ENCODE data around the gene PSMD6. TPM values are rescaled to one million over a fixed set of nuclear protein-coding genes. Genes with fewer than 3 reads are reported as not detected.

Gene PSMD6
- total and polyA plus RNA-seq, 9 donors = 30.8 to 68.6 (median 55.7) TPM

DNA sequence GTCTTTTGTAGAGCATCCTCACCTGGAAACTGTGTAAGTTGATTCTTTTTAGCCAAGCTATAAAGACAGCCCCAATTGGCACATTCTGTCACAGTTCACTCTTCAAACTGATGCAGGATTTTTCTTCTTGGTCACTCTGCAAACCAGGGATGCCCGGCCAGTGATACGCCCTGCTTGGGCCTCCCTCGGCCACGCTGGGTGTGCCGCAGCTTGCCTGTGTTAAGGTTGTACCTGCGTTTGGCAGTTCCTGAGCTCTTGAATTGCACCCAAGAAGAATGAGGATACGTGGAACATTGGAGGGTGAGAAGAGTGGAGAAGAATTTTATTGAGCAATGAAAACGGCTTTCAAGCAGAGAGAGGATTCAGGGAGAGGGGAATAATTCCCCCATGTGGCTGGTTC, 49.9 kb downstream of the PSMD6 start:
- no peak overlapping the region for H3K4me3 ChIP-seq
- intact Hi-C loops (cut with DNase I) = no loop called here
- no peaks in the 10 kb centered on the region for H3K27me3 ChIP-seq
- TF ChIP-seq, protein P1, sequence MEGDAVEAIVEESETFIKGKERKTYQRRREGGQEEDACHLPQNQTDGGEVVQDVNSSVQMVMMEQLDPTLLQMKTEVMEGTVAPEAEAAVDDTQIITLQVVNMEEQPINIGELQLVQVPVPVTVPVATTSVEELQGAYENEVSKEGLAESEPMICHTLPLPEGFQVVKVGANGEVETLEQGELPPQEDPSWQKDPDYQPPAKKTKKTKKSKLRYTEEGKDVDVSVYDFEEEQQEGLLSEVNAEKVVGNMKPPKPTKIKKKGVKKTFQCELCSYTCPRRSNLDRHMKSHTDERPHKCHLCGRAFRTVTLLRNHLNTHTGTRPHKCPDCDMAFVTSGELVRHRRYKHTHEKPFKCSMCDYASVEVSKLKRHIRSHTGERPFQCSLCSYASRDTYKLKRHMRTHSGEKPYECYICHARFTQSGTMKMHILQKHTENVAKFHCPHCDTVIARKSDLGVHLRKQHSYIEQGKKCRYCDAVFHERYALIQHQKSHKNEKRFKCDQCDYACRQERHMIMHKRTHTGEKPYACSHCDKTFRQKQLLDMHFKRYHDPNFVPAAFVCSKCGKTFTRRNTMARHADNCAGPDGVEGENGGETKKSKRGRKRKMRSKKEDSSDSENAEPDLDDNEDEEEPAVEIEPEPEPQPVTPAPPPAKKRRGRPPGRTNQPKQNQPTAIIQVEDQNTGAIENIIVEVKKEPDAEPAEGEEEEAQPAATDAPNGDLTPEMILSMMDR (IDR thresholded peaks at IDR 0.05) = no peak
- TF ChIP-seq POLR2A (IDR thresholded peaks at IDR 0.05) = no peak
- TF ChIP-seq EP300 (IDR thresholded peaks at IDR 0.05) = no peak
- DNase-seq = no peak
- H3K4me1 ChIP-seq (ENCODE audit: insufficient read depth) = peaks cover 8% of the 10 kb centered on the region
- no peaks in the 10 kb centered on the region for H3K9me3 ChIP-seq
- WGBS, 3 donors = 96 to 98% (median 98%) methylated on average over 8 of the region's 8 CpGs
- H3K36me3 ChIP-seq = no peaks in the 10 kb centered on the region
- no peak overlapping the region for H3K27ac ChIP-seq

DNA sequence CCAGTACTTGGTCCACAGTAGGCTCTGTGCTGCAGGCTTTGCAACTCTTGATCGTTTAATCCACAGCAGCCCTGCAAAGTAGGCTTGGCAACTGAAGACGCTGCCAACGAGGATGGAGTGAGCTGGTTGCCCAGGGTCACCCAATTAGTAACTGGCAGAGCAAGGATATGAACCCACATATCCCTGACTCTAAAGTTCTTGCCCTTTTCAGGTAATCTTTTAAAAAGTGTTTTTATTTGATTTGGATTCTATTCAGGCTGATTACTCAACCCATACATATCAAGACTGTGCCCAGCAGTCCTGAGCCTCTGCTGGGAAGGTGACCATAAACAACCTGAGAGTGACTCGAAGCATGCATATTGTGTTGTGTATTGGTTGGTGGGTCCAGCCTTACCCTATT, 50.3 kb downstream of the PSMD6 start:
- no peak for DNase-seq
- Histone ChIP-seq H3K9me3 (no peaks in the 10 kb centered on the region), H3K36me3 (no peaks in the 10 kb centered on the region), H3K4me1 (ENCODE audit: insufficient read depth) (peaks cover 8% of the 10 kb centered on the region), H3K27me3 (no peaks in the 10 kb centered on the region), H3K27ac (no peak overlapping the region), H3K4me3 (no peak overlapping the region)
- 73 to 85% (median 84%) methylated on average over 4 of the region's 4 CpGs for WGBS, 3 donors
- intact Hi-C loops (cut with DNase I) = no loop called here
- TF ChIP-seq POLR2A (IDR thresholded peaks at IDR 0.05) = no peak

DNA sequence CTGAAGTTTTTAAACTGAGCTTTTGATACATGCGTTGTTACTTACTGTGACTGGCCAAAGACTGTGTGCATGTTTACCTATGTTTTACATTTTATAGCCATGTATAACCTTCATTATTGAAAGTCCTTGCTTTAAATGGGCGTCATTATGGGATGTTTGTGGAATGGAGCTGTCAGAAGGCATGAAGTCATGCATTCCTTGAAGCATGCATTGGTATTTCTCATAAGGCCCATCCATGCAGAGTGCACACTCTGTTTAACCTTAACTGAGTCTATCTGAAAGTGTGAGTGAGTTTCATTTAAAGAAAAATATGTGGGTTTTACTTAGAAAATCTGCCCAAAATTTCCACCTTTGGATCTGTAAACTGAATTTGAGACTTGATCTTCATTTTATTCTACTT, 51.1 kb downstream of the PSMD6 start:
- TF ChIP-seq, protein P1 (IDR thresholded peaks at IDR 0.05) = no peak
- TF ChIP-seq POLR2A (IDR thresholded peaks at IDR 0.05) (no peak), EP300 (IDR thresholded peaks at IDR 0.05) (no peak)

DNA sequence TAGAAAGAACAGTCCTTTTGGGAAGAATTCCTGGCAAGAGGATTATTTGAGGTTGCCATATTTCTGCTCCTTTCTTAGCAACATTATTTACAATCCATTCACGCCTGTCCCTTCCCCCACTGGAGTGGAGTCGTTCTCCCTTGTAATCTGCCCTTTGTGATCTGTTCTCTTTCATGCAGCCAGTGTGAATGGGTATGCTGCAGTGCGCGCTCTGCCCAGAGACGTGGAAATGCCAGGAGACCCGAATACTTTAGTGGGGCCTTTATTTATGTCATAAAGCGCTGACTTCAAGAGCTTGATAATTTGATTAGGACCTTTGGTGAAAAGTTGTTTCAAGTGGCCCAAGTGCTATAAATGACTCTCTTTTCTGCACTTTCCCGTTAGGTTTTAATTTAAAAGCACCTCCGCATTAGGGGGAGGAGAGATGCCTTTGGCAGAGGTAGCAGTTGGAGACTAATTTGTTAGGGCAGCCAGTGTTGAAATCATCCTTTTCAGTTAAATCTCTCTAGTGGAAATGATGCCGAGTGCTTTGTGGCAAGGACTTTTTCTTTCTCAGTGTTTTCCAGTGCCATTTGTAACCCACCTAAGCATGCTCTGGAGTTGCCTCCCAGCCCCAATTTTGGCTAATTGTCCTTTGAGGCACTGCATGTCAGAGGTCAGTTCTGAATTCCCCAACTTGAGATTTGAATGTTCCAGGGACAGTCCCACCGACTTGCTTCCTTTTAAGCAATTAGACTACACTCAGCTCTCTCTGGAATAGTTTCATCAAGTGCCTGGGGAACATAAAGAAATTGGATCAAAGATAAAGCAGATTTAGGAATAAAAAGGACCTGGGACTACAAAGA, 52.4 kb downstream of the PSMD6 start:
- Histone ChIP-seq H3K36me3 (no peaks in the 10 kb centered on the region), H3K4me1 (ENCODE audit: insufficient read depth) (peaks cover 9% of the 10 kb centered on the region), H3K27me3 (no peaks in the 10 kb centered on the region), H3K27ac (no peak overlapping the region), H3K9me3 (no peaks in the 10 kb centered on the region), H3K4me3 (no peak overlapping the region)
- WGBS, 3 donors = 43 to 51% (median 44%) methylated on average over 11 of the region's 11 CpGs
- no peak for DNase-seq
- TF ChIP-seq POLR2A (IDR thresholded peaks at IDR 0.05) = no peak
- no peak for TF ChIP-seq EP300 (IDR thresholded peaks at IDR 0.05)
- TF ChIP-seq, protein P1 (IDR thresholded peaks at IDR 0.05) = no peak
- intact Hi-C loops (cut with DNase I) = no loop called here

More for the DNA sequence above, 51.1 kb downstream of the PSMD6 start:
- DNase-seq = no peak
- intact Hi-C loops (cut with DNase I) = no loop called here
- Histone ChIP-seq H3K27ac (no peak overlapping the region), H3K4me1 (ENCODE audit: insufficient read depth) (peaks cover 11% of the 10 kb centered on the region), H3K27me3 (no peaks in the 10 kb centered on the region), H3K9me3 (no peaks in the 10 kb centered on the region), H3K36me3 (no peaks in the 10 kb centered on the region), H3K4me3 (no peak overlapping the region)
- WGBS, 3 donors = 73 to 79% (median 78%) methylated on average over 2 of the region's 2 CpGs

DNA sequence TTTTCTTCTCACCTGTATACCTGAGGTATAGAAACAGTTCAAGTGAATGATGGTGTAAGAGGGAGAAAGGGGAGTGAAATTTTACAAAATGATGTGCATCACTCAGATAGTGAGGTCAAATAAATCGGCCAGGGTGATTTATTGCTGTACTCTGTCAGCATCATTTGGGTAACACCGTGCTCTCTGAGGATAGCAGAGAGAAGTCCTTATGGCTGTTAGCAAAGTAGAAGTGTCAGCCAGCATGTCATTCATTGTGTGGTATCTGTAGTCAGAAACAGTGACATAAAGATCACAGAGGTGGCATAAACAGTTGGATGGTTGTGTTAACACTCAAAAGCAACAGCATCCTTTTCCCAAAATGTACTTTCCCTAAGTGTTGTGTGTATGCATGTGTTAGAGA, 53.4 kb downstream of the PSMD6 start:
- no peaks in the 10 kb centered on the region for H3K36me3 ChIP-seq
- no peaks in the 10 kb centered on the region for H3K9me3 ChIP-seq
- 49 to 59% (median 51%) methylated on average over 2 of the region's 2 CpGs for WGBS, 3 donors
- H3K4me1 ChIP-seq (ENCODE audit: insufficient read depth) = peaks cover 9% of the 10 kb centered on the region
- H3K27ac ChIP-seq = no peak overlapping the region
- intact Hi-C loops (cut with DNase I) = no loop called here
- no peak for DNase-seq
- TF ChIP-seq, protein P1 (IDR thresholded peaks at IDR 0.05) = no peak
- no peak for TF ChIP-seq POLR2A (IDR thresholded peaks at IDR 0.05)
- no peak for TF ChIP-seq EP300 (IDR thresholded peaks at IDR 0.05)
- no peak overlapping the region for H3K4me3 ChIP-seq
- H3K27me3 ChIP-seq = no peaks in the 10 kb centered on the region

All from ovary (tissue), 9 donors.